Ascending aorta (tissue), 2 donors: ENCODE measurements around the gene CHADL. TPM values are rescaled to one million over a fixed set of nuclear protein-coding genes. Genes with fewer than 3 reads are reported as not detected.
"Not testable (repeated sequence)": the region's sequence is repeated elsewhere in the genome, so short reads cannot be mapped to it uniquely, and the experiment has no call there.

Experiments
- DNase-seq, 2 donors: peaks; one replicate each; pipeline ENCODE4 v3.0.0-alpha.2; 2019; ENCODE audit warnings: low spot score in 2 of 2
- H3K27ac ChIP-seq, 2 donors: fragments of 200-600 bp; sonication (generic); one replicate each; pipeline ENCODE4 v1.5.1; 2016 to 2017; ENCODE audit warnings: mild to moderate bottlenecking in 1 of 2
- H3K27me3 ChIP-seq: fragments of 200-600 bp; sonication (generic); one replicate; pipeline ENCODE4 v1.5.1; 2017
- H3K36me3 ChIP-seq, 2 donors: fragments of 200-600 bp; sonication (generic); one replicate each; pipeline ENCODE4 v1.5.1; 2016
- H3K4me1 ChIP-seq, 2 donors: fragments of 200-600 bp; sonication (generic); one replicate each; pipeline ENCODE4 v1.5.1; 2016 to 2017; ENCODE audit warnings: mild to moderate bottlenecking in 1 of 2
- H3K4me3 ChIP-seq, 2 donors: fragments of 200-600 bp; sonication (generic); one replicate each; pipeline ENCODE4 v1.5.1; 2016 to 2017; ENCODE audit warnings: mild to moderate bottlenecking in 1 of 2
- H3K9me3 ChIP-seq, 2 donors: fragments of 200-600 bp; sonication (generic); one replicate each; pipeline ENCODE4 v1.5.1; 2016
- CTCF ChIP-seq, 3 experiments: fragments of 200-600 bp in 2 of 3; fragments of 450-650 bp in 1 of 3; sonication (generic) in 2 of 3; IDR thresholded peaks; one replicate each; pipeline ENCODE4 v1.5.1; 2016 to 2019; ENCODE audit warnings: antibody characterized with exemption in 3 of 3, mild to moderate bottlenecking in 1 of 3, moderate library complexity in 1 of 3
- intact Hi-C: fragments of 100-400 bp; cut with DNase I; formaldehyde crosslinking; loops from one replicate; pipeline ENCODE4 v1.15.1; 2023
- total RNA-seq: library from RNA; depleted of rRNA; stranded (reverse); fragments of >200 nt; gene quantifications from one replicate; pipeline ENCODE4 v1.1.0, GENCODE V29; 2016

Gene CHADL
- total RNA-seq, 1 donor from 2014 or later = not detected

- Histone ChIP-seq H3K4me3 (no peak overlapping the region), H3K4me1 (no peaks in the 10 kb centered on the region), H3K9me3 (no peaks in the 10 kb centered on the region), H3K36me3 (peaks cover 56 to 94% of the 10 kb centered on the region in 2 donors), H3K27ac (no peak overlapping the region), H3K27me3 (no peaks in the 10 kb centered on the region)
- TF ChIP-seq CTCF (IDR thresholded peaks at IDR 0.05) = no peak
- intact Hi-C loops = no loop called here
- no peak for DNase-seq
These were observed 21.0 kb upstream of the CHADL start for GRCh38 chr22:41261541-41262249.

- intact Hi-C loops = no loop called here
- peaks cover 59 to 96% of the 10 kb centered on the region in 2 donors for H3K36me3 ChIP-seq
These were observed 20.1 kb upstream of the CHADL start for GRCh38 chr22:41260871-41261270.

GRCh38 chr22:41259756-41260155 is 19.0 kb upstream of the CHADL start:
- H3K4me3 ChIP-seq, intact Hi-C loops, H3K27ac ChIP-seq, H3K4me1 ChIP-seq, H3K27me3 ChIP-seq, DNase-seq, H3K9me3 ChIP-seq: not testable (repeated sequence)
- peaks cover 60 to 98% of the 10 kb centered on the region in 2 donors for H3K36me3 ChIP-seq

More at GRCh38 chr22:41260871-41261270, 20.1 kb upstream of the CHADL start:
- TF ChIP-seq CTCF (IDR thresholded peaks at IDR 0.05) = no peak
- DNase-seq = no peak
- no peaks in the 10 kb centered on the region for H3K27me3 ChIP-seq
- H3K4me1 ChIP-seq = no peaks in the 10 kb centered on the region
- no peaks in the 10 kb centered on the region for H3K9me3 ChIP-seq
- H3K27ac ChIP-seq = no peak overlapping the region
- no peak overlapping the region for H3K4me3 ChIP-seq

- H3K36me3 ChIP-seq = peaks cover 53 to 96% of the 10 kb centered on the region in 2 donors
- no peak for DNase-seq
- intact Hi-C loops = no loop called here
- no peak overlapping the region for H3K4me3 ChIP-seq
- H3K27me3 ChIP-seq = no peaks in the 10 kb centered on the region
- no peaks in the 10 kb centered on the region for H3K9me3 ChIP-seq
- H3K4me1 ChIP-seq = no peaks in the 10 kb centered on the region
- no peak for TF ChIP-seq CTCF (IDR thresholded peaks at IDR 0.05)
- H3K27ac ChIP-seq = no peak overlapping the region
These were observed 17.0 kb upstream of the CHADL start for GRCh38 chr22:41257696-41258095.

- Histone ChIP-seq H3K4me3 (no peak overlapping the region), H3K27me3 (no peaks in the 10 kb centered on the region), H3K4me1 (no peaks in the 10 kb centered on the region), H3K36me3 (peaks cover 55 to 96% of the 10 kb centered on the region in 2 donors), H3K27ac (no peak overlapping the region), H3K9me3 (no peaks in the 10 kb centered on the region)
- DNase-seq = no peak
- intact Hi-C loops = no loop called here
- no peak for TF ChIP-seq CTCF (IDR thresholded peaks at IDR 0.05)
These were observed 15.8 kb upstream of the CHADL start for GRCh38 chr22:41256254-41257253.

GRCh38 chr22:41254230-41254629 is 13.5 kb upstream of the CHADL start:
- no peak for TF ChIP-seq CTCF (IDR thresholded peaks at IDR 0.05)
- no peaks in the 10 kb centered on the region for H3K27me3 ChIP-seq
- no peak for DNase-seq
- intact Hi-C loops = no loop called here
- no peak overlapping the region for H3K4me3 ChIP-seq
- H3K4me1 ChIP-seq = no peaks in the 10 kb centered on the region
- peaks cover 62 to 96% of the 10 kb centered on the region in 2 donors for H3K36me3 ChIP-seq
- no peak overlapping the region for H3K27ac ChIP-seq
- no peaks in the 10 kb centered on the region for H3K9me3 ChIP-seq
